GM21423 (cell line): Measurements from ENCODE around the gene ADISSP.

Experiments
- ATAC-seq: cut with Tn5 transposase; IDR thresholded peaks from one replicate; pipeline ENCODE4 v1.9.1; 2021; ENCODE audit warnings: mild to moderate bottlenecking, moderate library complexity; ENCODE audit not compliant: unreplicated experiment

Gene ADISSP

GRCh38 chr20:3739926-3740451 lies 27.6 kb downstream of the ADISSP start:
- no peak for ATAC-seq

DNA sequence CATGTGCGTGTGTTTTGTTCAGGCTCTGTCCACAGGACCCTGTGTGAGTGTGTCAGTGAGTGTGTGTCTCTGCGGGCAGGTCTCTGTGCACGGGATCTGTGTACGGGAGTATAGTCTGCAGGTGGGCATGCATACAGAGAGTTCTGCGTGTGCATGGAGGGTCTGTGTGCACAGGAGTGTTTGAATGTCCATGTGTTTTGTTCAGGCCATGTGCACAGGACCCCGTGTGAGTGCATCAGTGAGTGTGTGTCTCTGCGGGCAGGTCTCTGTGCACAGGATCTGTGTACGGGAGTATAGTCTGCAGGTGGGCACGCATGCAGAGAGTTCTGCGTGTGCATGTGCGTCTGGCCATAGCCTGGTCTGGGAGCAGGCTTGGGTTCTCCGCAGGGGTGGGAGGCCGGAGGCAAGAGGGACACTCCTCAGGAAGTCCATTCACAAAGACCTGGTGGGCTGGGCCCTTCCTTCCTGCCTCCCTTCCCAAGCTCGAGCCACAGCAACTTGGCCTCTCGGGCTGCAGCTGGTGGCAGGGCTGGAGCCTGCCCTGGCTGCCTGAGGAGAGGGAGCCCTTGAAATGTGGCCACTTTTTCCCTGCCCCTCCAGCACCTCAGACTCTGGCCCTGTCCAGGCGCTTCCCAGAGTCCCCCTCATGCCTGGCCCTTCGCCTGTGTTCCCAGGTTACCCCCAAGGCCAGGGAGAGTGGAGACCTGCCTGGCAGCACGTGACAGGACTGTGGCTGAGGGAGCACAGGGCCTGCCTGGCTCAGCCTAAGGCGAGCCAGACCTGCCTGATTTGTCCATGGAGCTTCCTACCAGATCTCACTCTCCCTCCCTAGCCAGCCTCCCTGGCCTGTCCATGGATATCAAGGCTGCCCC lies 28.3 kb downstream of the ADISSP start:
- ATAC-seq: no peak

DNA sequence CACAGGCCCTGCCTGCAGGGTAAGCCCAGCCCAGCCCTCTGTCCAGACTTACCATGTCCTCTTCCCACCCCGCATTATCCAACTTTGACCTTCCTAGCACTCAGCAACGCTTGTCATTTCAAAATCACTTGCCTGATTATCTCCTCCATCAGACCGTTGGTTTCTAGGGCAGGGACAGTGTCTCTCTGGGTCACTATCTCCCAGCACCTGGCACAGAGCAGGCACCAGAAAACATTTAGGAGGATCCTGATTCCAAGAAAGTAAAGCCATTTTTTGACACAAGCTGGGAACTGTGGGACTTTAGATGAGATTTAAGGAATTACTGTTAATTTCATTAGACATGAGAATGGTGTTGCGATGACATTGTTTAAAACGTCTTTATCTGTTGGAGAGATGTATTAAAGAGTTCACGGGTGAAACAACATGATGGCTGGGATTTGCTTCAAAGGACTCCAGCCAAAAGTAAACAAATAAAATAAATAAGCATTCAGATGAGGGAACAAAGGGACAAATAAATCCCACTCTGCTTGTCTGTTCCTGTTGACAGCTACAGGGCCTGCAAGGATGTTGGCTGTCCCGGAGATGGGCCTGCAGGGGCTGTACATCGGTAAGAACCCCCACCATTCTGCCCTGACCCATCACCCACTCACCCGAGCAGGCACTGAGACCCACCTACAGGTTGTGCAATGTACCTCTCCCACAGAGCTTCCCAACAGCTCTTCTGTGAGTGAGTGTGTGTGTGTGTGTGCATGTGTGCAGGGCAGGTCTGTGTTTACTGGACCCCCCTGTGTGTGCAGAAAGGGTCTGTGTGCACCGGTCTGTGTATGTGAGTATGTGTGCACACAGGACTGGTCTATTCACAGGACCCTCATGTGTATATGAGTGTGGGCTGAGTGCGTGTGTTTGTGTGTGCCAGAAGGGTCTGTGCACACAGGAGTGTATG lies 29.2 kb downstream of the ADISSP start:
- no peak for ATAC-seq

DNA sequence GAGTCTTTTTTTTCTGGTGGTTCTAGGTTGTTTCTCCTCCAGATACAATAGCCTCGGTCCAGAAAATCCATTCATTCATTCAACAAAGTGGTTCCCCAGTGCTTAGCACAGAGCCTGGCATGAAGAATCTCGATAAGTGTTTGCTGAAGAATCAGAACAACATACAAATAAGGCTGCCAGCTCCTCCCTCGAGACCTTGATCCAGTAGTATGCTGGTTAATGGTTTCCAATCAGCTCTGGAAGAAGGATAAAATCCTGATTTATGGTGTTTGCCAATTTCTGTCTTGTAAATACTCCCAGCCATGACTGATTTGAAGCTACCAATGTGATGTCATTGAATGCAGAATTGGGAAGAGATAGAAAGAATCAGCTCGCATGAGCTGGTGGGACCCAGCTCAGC lies 31.8 kb downstream of the ADISSP start:
- no peak for ATAC-seq

DNA sequence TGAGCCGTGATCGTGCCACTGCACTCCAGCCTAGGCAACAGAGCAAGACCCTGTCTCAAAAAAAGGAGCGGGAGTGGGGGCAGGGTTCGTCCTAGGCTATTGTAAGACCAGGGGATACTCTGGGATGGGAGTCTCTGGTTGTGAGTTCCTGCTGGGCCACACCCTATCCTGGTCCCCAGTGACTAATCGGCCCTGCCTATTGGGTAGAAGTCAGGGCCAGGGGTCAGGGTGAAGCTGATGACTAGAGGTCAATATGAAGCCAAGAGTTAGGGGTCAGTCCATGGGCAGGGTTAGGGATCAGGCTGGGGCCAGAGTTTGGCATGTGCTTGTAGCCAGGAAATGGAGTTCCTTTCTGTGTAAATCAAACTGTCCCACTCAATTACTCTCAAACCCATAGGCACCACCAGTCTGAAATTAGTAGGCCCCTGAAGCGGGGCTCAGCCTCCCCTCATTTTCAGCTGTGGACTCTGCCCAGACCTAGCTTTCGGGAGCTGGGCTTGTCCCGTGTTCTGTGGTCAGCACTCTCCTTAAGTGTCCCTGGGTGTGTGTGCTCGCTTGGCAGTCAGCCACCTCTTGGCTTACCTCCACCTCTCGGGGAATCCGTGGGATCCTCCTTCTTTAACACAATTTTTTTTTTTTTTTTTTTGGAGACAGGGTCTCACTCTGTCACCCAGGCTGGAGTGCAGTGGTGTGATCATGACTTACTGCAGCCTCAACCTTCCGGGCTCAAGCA lies 33.3 kb downstream of the ADISSP start:
- no peak for ATAC-seq

GRCh38 chr20:3733119-3733995 lies 34.2 kb downstream of the ADISSP start:
- ATAC-seq: no peak

- no peak for ATAC-seq
These were observed 35.0 kb downstream of the ADISSP start, which contains the start of gene HSPA12B for GRCh38 chr20:3732327-3733118. TSS of gene HSPA12B (plus strand) at chr20:3732685. CDS start at chr20:3738675, 5,990 bp downstream.

DNA sequence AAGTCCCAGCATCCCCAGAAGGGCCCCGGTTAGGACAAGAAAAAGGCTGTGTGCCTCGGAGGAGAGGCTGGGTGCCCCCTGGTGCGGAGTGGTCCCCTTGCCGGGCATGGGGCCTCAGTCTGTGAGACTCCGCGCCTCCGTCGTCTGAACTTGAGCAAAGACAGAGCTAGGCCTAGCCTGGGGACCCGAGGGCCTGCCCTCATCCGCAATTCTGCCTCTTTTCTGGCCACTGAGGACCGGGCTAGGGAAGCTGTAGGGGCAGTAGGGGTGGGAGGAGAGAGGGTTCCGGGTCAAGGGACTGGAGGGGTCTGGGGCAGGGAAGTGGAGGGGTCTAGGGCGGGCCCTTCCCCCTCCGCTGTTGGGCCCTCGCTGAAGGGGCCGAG lies 35.6 kb downstream of the ADISSP start:
- ATAC-seq: no peak

- no peak for ATAC-seq
These were observed 36.5 kb downstream of the ADISSP start for GRCh38 chr20:3730803-3731672.

- no peak for ATAC-seq
These were observed 37.6 kb downstream of the ADISSP start for GRCh38 chr20:3729811-3730540.

GRCh38 chr20:3729378-3729777 lies 38.2 kb downstream of the ADISSP start:
- no peak for ATAC-seq

- ATAC-seq: no peak
These were observed 38.7 kb downstream of the ADISSP start for GRCh38 chr20:3728876-3729275.

- no peak for ATAC-seq
These were observed 39.2 kb downstream of the ADISSP start for GRCh38 chr20:3728354-3728753.

DNA sequence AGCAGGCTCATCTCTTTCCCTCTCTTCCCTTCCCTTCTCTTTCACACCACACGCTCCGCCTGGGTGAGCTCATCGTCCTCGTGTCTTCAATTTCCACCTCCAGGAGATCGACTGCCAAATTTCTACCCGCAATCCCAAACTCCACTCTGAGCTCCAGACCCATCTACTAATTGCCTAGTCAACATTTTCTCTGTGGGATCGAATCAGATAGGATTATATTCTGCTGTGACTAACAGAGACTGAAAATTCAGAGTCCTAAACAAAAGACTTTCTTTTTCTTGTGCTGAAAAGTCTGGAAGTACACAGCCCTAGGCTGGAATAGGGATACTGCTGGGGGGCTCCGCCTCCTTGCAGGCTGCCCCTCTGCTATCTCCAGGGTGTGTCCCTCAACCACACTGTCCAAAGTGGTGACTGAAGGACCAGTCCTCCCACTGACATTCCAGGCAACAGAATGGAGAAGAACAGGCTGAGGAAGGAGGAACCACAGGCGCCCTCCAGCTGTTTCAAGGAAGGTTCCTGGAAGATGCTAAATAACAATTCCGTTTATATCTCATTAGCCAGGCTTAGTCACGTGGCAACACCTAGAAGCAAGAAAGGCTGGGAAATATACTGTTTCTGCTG lies 40.0 kb downstream of the ADISSP start:
- no peak for ATAC-seq

GRCh38 chr20:3724356-3724755 lies 43.2 kb downstream of the ADISSP start:
- ATAC-seq: no peak

DNA sequence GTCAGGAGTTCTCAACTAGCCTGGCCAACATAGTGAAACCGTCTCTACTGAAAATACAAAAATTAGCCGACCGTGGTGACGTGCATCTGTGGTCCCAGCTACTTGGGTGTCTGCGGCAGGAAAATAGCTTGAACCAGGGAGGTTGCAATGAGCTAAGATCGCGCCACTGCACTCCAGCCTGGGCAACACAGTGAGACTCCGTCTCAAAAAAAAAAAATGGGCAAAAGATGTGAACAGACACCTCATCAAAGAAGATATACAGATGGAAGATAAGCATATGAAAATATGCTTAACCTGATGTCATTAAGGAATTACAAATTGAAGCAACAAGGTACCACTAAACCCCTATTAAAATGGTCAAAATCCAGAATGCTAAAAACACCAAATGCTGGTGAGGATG lies 44.3 kb downstream of the ADISSP start:
- ATAC-seq: no peak

DNA sequence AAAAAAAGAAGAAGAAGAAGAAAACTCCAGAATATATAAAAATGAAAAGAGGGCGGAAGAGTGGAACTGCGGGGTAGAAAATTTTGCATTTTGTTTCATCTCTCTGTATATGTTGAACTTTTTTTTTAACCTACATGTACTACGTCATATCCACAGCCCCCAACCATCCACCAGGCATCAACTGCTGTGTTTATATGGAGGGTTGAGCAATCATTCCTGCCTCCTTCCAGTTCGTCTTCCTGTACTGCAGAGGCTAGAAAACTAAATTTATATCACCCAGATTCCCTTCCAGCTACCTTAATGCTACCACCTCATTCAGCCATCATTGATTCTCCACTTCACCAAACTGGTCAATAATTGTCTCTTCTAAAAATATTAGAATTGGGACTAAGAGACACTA lies 45.6 kb downstream of the ADISSP start:
- ATAC-seq: no peak
